HG03432 (cell line): ENCODE results near the gene TNIP2.
A peak's percentile ranks its signal among the peaks of the same experiment; 100 is the strongest.
"Not testable (repeated sequence)": the region's sequence is repeated elsewhere in the genome, so short reads cannot be mapped to it uniquely, and the experiment has no call there.

ENCODE experiments used
- ATAC-seq: cut with Tn5 transposase; IDR thresholded peaks from one replicate; pipeline ENCODE4 v1.9.1; 2021; ENCODE audit warnings: mild to moderate bottlenecking, moderate library complexity; ENCODE audit not compliant: unreplicated experiment

TNIP2 gene

GRCh38 chr4:2745981-2746806 is 9.9 kb downstream of the TNIP2 start:
- ATAC-seq = peak; percentile 92

GRCh38 chr4:2745516-2745915 is 10.6 kb downstream of the TNIP2 start:
- no peak for ATAC-seq

GRCh38 chr4:2744576-2745270 is 11.4 kb downstream of the TNIP2 start:
- no peak for ATAC-seq

GRCh38 chr4:2743518-2744445 is 12.4 kb downstream of the TNIP2 start:
- no peak for ATAC-seq

GRCh38 chr4:2742823-2743517 is 13.2 kb downstream of the TNIP2 start:
- no peak for ATAC-seq

- ATAC-seq = no peak
Measured at GRCh38 chr4:2742081-2742822, 13.9 kb downstream of the TNIP2 start.

- ATAC-seq = no peak
Measured at GRCh38 chr4:2741626-2742025, 14.5 kb downstream of the TNIP2 start.

GRCh38 chr4:2738296-2738695 is 17.8 kb downstream of the TNIP2 start:
- not testable (repeated sequence) for ATAC-seq

GRCh38 chr4:2735869-2736268 is 20.3 kb downstream of the TNIP2 start:
- no peak for ATAC-seq

- no peak for ATAC-seq
Measured at GRCh38 chr4:2734612-2735011, 21.5 kb downstream of the TNIP2 start.

- no peak for ATAC-seq
Measured at GRCh38 chr4:2733844-2734574, 22.1 kb downstream of the TNIP2 start.

GRCh38 chr4:2733001-2733843 is 22.9 kb downstream of the TNIP2 start:
- no peak for ATAC-seq

- no peak for ATAC-seq
Measured at GRCh38 chr4:2732526-2732925, 23.6 kb downstream of the TNIP2 start.

GRCh38 chr4:2731907-2732317 is 24.2 kb downstream of the TNIP2 start:
- no peak for ATAC-seq

- no peak for ATAC-seq
Measured at GRCh38 chr4:2729533-2729875, 26.6 kb downstream of the TNIP2 start.

GRCh38 chr4:2728806-2729532 is 27.2 kb downstream of the TNIP2 start:
- ATAC-seq = no peak

GRCh38 chr4:2728221-2728620 is 27.9 kb downstream of the TNIP2 start:
- ATAC-seq = no peak

- ATAC-seq = not testable (repeated sequence)
Measured at GRCh38 chr4:2726881-2727280, 29.3 kb downstream of the TNIP2 start.
